ENCODE measurements around the gene ZBTB32. TPM values are rescaled to one million over a fixed set of nuclear protein-coding genes. Genes with fewer than 3 reads are reported as not detected.
A peak's percentile ranks its signal among the peaks of the same experiment; 100 is the strongest.

Gene ZBTB32
- polyA plus RNA-seq, 1 of the 3 experiments (the other 2 are of a cell fraction), result not detected

GRCh38 chr19:35718345-35719041 lies 14.1 kb downstream of the ZBTB32 start:
- Histone ChIP-seq H3K9me3 (no peaks in the 10 kb centered on the region), H3K79me2 (ENCODE audit: insufficient read depth) (peaks cover 28% of the 10 kb centered on the region), H4K20me1 (ENCODE audit: insufficient read depth) (peaks cover 28% of the 10 kb centered on the region), H3F3A (replicated peaks; ENCODE audit: insufficient read depth) (peaks cover 6% of the 10 kb centered on the region), H3K27ac (ENCODE audit: low read depth in 2 of 2, low read length in 1 of 2) (peak overlapping the region; percentile 58 to 82; a peak in 3 of 4 replicates), H3K27me3 (ENCODE audit: insufficient read depth) (no peaks in the 10 kb centered on the region), H3K9me2 (no peaks in the 10 kb centered on the region), H3K9ac (peak overlapping the region; percentile 69), H3K4me2 (peak overlapping the region; percentile 97), H2AFZ (ENCODE audit: low read depth) (no peak overlapping the region), H3K4me3 (ENCODE audit: low read depth in 2 of 2, low read length in 1 of 2) (peak overlapping the region; percentile 86 to 88), H3K36me3 (replicated peaks in 1 of 2; ENCODE audit: control insufficient read depth in 1 of 2, insufficient read depth in 2 of 2, low read length in 1 of 2) (peaks cover 6 to 32% of the 10 kb centered on the region in 2 experiments), H3K4me1 (ENCODE audit: control insufficient read depth in 1 of 2, insufficient read depth in 2 of 2, low read depth in 1 of 2, low read length in 1 of 2) (peaks cover 5 to 24% of the 10 kb centered on the region in 2 experiments; a peak in 3 of 4 replicates)
- ChIA-PET CTCF (interaction anchor here (1.0 to 1.9 kb wide), 5 partner anchors 19 to 163 kb away, joined by 3 to 4 read pairs (median 3); no protein-coding TSS in a partner anchor), POLR2A (interaction anchor here (1.2 kb wide), 1 partner anchor 22 kb away, joined by 3 read pairs; no protein-coding TSS in a partner anchor)
- TF ChIP-seq PBX3 (IDR thresholded peaks at IDR 0.05), result no peak
- peak; percentile 64 for TF ChIP-seq MXI1 (IDR thresholded peaks at IDR 0.05; ENCODE audit: low read depth, low read length)
- TF ChIP-seq MAX (IDR thresholded peaks at IDR 0.05; ENCODE audit: low read depth), result peak; percentile 56
- no peak for TF ChIP-seq ZBTB33 (IDR thresholded peaks at IDR 0.05; ENCODE audit: borderline replicate concordance, low read depth)
- TF ChIP-seq IRF3 (IDR thresholded peaks at IDR 0.05; ENCODE audit: low read depth, low read length), result no peak
- TF ChIP-seq FOSL2 (IDR thresholded peaks at IDR 0.05; ENCODE audit: borderline replicate concordance, low read depth), result no peak
- no peak for TF ChIP-seq USF2 (IDR thresholded peaks at IDR 0.05; ENCODE audit: borderline replicate concordance, low read depth, low read length)
- TF ChIP-seq SIN3A (IDR thresholded peaks at IDR 0.05; ENCODE audit: borderline replicate concordance, low read depth, low read length), result no peak
- 5% methylated on average over 33 of the region's 42 CpGs for WGBS (ENCODE audit: low lambda C conversion rate)
- peak; percentile 69 for DNase-seq
